Prostate gland (tissue), 2 donors: ENCODE measurements around the gene KAZN.

Source experiments
- POLR2A ChIP-seq: fragments of 450-650 bp; IDR thresholded peaks from one replicate; pipeline ENCODE4 v1.6.1; 2016; ENCODE audit warnings: antibody characterized with exemption, mild to moderate bottlenecking
- TF ChIP-seq, protein P1 (sequence below), 4 experiments: fragments of 200-600 bp in 2 of 4; fragments of 450-650 bp in 2 of 4; sonication (generic) in 2 of 4; IDR thresholded peaks; 1 replicate in 3 of 4; 2 replicates in 1 of 4; pipeline ENCODE4 v1.5.1; 2016 to 2019; ENCODE audit warnings: antibody characterized with exemption in 4 of 4, mild to moderate bottlenecking in 2 of 4, moderate library complexity in 2 of 4

DNA sequence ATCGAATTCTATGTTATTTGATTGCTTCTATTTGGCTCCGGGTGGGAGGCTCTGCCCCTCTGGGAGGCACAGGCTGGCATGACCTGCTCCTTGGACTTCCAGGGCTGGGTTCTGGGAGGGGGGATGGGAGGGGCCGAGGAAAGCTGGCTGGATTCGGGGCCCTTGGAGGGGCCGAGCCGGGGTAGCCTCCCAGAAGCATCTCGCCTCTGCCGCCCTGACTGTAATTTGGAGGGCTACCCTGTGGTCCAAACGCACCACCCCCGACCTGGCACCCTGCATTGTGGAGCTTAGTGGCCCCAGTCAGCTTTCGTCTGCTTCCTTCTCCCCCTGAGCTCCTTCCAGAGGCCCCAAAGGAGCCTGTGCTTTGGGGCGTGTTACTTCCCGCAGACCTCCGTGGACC is 469.7 kb downstream of the KAZN start:
- TF ChIP-seq, protein P1, sequence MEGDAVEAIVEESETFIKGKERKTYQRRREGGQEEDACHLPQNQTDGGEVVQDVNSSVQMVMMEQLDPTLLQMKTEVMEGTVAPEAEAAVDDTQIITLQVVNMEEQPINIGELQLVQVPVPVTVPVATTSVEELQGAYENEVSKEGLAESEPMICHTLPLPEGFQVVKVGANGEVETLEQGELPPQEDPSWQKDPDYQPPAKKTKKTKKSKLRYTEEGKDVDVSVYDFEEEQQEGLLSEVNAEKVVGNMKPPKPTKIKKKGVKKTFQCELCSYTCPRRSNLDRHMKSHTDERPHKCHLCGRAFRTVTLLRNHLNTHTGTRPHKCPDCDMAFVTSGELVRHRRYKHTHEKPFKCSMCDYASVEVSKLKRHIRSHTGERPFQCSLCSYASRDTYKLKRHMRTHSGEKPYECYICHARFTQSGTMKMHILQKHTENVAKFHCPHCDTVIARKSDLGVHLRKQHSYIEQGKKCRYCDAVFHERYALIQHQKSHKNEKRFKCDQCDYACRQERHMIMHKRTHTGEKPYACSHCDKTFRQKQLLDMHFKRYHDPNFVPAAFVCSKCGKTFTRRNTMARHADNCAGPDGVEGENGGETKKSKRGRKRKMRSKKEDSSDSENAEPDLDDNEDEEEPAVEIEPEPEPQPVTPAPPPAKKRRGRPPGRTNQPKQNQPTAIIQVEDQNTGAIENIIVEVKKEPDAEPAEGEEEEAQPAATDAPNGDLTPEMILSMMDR (IDR thresholded peaks at IDR 0.05), result no peak
- no peak for TF ChIP-seq POLR2A
